Breast epithelium (tissue), 3 donors: ENCODE data around the gene PHF19.

Experiments
- POLR2A ChIP-seq: fragments of 450-650 bp; IDR thresholded peaks from one replicate; pipeline ENCODE4 v1.6.1; 2016; ENCODE audit warnings: antibody characterized with exemption, mild to moderate bottlenecking, moderate library complexity
- TF ChIP-seq, protein P1 (sequence below), 3 donors: fragments of 450-650 bp; IDR thresholded peaks; one replicate each; pipeline ENCODE4 v1.5.1; 2016 to 2017; ENCODE audit warnings: antibody characterized with exemption in 3 of 3, mild to moderate bottlenecking in 3 of 3, moderate library complexity in 3 of 3

DNA sequence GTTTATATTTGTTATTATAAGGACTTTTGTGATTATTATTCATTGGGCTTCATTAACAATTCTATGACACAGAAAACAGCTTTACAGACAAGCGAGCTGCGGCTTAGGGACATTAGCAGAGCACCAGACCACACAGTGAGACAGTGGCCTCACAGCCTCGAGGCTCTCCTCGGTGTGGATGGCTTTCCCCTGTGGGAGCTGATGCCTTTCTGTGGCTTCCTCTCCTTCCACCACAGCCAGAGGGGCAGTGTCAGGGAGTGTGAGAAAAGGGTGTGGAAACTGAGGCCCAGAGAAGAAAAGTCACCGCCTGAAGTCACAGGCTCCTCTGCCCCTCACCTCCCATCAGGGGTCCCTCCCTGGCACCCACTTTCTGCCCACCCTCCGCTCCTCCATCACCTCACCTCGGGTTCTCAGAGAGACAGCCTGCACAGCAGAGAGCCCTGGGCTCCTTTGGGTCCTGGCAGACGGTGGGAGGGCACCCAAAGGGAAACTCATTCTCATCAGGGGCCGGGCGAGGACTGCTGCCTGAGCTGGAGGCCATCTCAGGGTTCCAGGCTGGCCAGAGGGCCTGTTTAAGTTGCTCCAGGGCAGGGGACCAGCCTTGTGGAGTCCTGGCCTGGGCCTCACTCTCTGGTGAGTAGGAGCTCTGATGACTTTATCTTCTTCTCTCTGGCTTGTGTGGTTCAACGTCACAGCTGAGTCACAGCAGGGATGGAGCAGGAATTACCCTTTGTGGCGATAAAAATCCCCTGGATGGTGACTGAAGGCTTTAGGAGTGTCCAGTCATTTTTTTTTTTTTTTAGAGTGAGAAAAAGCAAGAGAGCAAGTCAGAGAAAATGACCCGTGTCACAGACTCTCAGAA, 48.8 kb upstream of the PHF19 start:
- TF ChIP-seq POLR2A, result no peak
- TF ChIP-seq, protein P1, sequence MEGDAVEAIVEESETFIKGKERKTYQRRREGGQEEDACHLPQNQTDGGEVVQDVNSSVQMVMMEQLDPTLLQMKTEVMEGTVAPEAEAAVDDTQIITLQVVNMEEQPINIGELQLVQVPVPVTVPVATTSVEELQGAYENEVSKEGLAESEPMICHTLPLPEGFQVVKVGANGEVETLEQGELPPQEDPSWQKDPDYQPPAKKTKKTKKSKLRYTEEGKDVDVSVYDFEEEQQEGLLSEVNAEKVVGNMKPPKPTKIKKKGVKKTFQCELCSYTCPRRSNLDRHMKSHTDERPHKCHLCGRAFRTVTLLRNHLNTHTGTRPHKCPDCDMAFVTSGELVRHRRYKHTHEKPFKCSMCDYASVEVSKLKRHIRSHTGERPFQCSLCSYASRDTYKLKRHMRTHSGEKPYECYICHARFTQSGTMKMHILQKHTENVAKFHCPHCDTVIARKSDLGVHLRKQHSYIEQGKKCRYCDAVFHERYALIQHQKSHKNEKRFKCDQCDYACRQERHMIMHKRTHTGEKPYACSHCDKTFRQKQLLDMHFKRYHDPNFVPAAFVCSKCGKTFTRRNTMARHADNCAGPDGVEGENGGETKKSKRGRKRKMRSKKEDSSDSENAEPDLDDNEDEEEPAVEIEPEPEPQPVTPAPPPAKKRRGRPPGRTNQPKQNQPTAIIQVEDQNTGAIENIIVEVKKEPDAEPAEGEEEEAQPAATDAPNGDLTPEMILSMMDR (IDR thresholded peaks at IDR 0.05), result no peak
